T-cell (primary cell): ENCODE results near the gene RP2. TPM values are rescaled to one million over a fixed set of nuclear protein-coding genes. Genes with fewer than 3 reads are reported as not detected.
A peak's percentile ranks its signal among the peaks of the same experiment; 100 is the strongest.

Source experiments
- ATAC-seq, 4 experiments: fragments of 200-7000 bp in 3 of 4; fragments of 150-1000 bp in 1 of 4; cut with Tn5 transposase; replicated peaks in 1 of 4; 1 replicate in 3 of 4; 2 replicates in 1 of 4; pipeline ENCODE4 v1.10.0; 2021; ENCODE audit warnings: moderate library complexity in 3 of 4, mild to moderate bottlenecking in 2 of 4, moderate number of reproducible peaks in 1 of 4
- CTCF ChIA-PET, 2 donors: fragments of 300-600 bp; sonication (Branson Sonifier 250); formaldehyde crosslinking; loops; one replicate each; lab custom pipeline; 2022; ENCODE audit warnings: antibody characterized with exemption in 2 of 2; lab: Charles Lee
- POLR2A ChIA-PET, 2 donors: fragments of 300-600 bp; sonication (Branson Sonifier 250); formaldehyde crosslinking; loops; one replicate each; lab custom pipeline; 2022; ENCODE audit warnings: antibody characterized with exemption in 2 of 2; lab: Charles Lee
- DNase-seq, 35 experiments: peaks; one replicate each; pipeline versions ENCODE4 v3.0.0 to v3.0.0-alpha.2; 2013 to 2023
- H3K27ac ChIP-seq: one replicate; pipeline ENCODE4 v1.5.1; 2013; ENCODE audit warnings: low read length
- H3K27me3 ChIP-seq, 2 experiments: replicated peaks in 1 of 2; 1 replicate in 1 of 2; 2 replicates in 1 of 2; pipeline versions ENCODE4 v1.6.1 to v1.7.0; 2013; ENCODE audit warnings: low read length in 1 of 2, mixed read lengths in 1 of 2; ENCODE audit not compliant: control insufficient read depth in 2 of 2, insufficient read depth in 2 of 2; ENCODE audit errors: extremely low read depth in 1 of 2
- H3K36me3 ChIP-seq, 2 donors: 1 replicate in 1 of 2; 2 replicates in 1 of 2; pipeline versions ENCODE4 v1.6.1 to v1.7.0; 2013; ENCODE audit warnings: low read length in 1 of 2; ENCODE audit not compliant: control insufficient read depth in 2 of 2, insufficient read depth in 1 of 2; ENCODE audit errors: extremely low read depth in 1 of 2
- H3K4me1 ChIP-seq, 2 experiments: 1 replicate in 1 of 2; 2 replicates in 1 of 2; pipeline versions ENCODE4 v1.6.1 to v1.7.0; 2013; ENCODE audit warnings: low read length in 2 of 2, mixed read lengths in 1 of 2; ENCODE audit not compliant: insufficient read depth in 2 of 2, control insufficient read depth in 1 of 2; ENCODE audit errors: extremely low read depth in 1 of 2
- H3K4me3 ChIP-seq, 2 donors: 1 replicate in 1 of 2; 2 replicates in 1 of 2; pipeline versions ENCODE4 v1.5.1 to v1.7.0; 2013; ENCODE audit warnings: mild to moderate bottlenecking in 2 of 2, low read length in 1 of 2, moderate library complexity in 1 of 2; ENCODE audit not compliant: control insufficient read depth in 1 of 2; ENCODE audit errors: extremely low read depth in 1 of 2
- H3K9me3 ChIP-seq: 2 replicates; pipeline ENCODE4 v1.7.0; 2013
- H3K27ac Mint-ChIP-seq, 2 donors: one replicate each; pipeline ENCODE4 v1.8.0; 2020 to 2021; ENCODE audit warnings: mild to moderate bottlenecking in 2 of 2, mixed read lengths in 2 of 2
- H3K27me3 Mint-ChIP-seq, 2 donors: one replicate each; pipeline ENCODE4 v1.8.0; 2021 to 2022; ENCODE audit warnings: mixed read lengths in 2 of 2
- H3K36me3 Mint-ChIP-seq: one replicate; pipeline ENCODE4 v1.8.0; 2021; ENCODE audit warnings: mixed read lengths
- H3K4me1 Mint-ChIP-seq, 3 donors: one replicate each; pipeline ENCODE4 v1.8.0; 2020 to 2022; ENCODE audit warnings: mixed read lengths in 3 of 3, mild to moderate bottlenecking in 1 of 3
- H3K4me3 Mint-ChIP-seq, 3 donors: one replicate each; pipeline ENCODE4 v1.8.0; 2020 to 2022; ENCODE audit warnings: mild to moderate bottlenecking in 3 of 3, mixed read lengths in 3 of 3, moderate library complexity in 3 of 3
- H3K9me3 Mint-ChIP-seq, 3 donors: one replicate each; pipeline ENCODE4 v1.8.0; 2020 to 2022; ENCODE audit warnings: mixed read lengths in 3 of 3
- WGBS: methylation state at CpG from one replicate; pipeline ENCODE4 v1.1.5; 2013; ENCODE audit warnings: missing lambda C conversion rate; ENCODE audit not compliant: insufficient coverage; 5-methylcytosine and 5-hydroxymethylcytosine counted together
- total RNA-seq, 35 experiments: library from RNA in 6 of 35; stranded (reverse) in 6 of 35; fragments of 120-200 nt in 1 of 35; gene quantifications; one replicate each; pipeline versions ENCODE4 v1.2.1 to v1.2.4 and lab custom pipeline; 2013 to 2026

The RP2 gene
- total RNA-seq, 5 donors from 2014 or later (not counting 1 experiment from before 2014, with no cell fraction given) = 3.5 to 7.2 (median 6.7) TPM

DNA sequence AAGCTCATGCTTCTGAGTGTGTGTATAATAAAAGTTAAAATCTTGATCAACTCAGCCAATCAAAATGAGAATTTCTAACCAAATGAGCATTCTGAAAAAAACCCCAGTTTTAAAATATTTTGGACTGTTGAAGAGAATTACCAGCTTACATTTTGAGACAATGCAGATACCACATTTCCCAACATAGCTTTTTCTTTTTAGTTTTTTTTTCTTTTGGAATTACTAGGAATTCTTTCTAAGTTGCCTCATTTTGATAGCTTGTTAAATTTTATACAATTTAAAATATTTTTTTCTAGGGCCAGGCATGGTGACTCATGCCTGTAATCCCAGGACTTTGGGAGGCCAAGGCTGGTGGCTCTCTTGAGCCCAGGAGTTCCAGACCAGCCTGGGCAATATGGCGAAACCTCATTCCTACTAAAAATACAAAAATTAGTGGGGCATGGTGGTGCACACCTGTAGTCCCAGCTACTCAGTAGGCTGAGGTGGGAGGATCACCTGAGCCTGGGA is 2.2 kb downstream of the RP2 start:
- DNase-seq (no peak), ATAC-seq (no peak)
- Mint-ChIP-seq H3K9me3 (no peaks in the 10 kb centered on the region), H3K36me3 (peaks cover 4% of the 10 kb centered on the region), H3K4me3 (peak overlapping the region in 2 of 3 donors; percentile 95 to 99), H3K27ac (no peak overlapping the region), H3K27me3 (peaks cover 0 to 8% of the 10 kb centered on the region in 2 donors), H3K4me1 (peaks cover 19 to 30% (median 21%) of the 10 kb centered on the region in 3 donors)
- Histone ChIP-seq H3K9me3 (no peaks in the 10 kb centered on the region), H3K27ac (no peak overlapping the region), H3K4me3 (no peak overlapping the region), H3K36me3 (no peaks in the 10 kb centered on the region), H3K4me1 (peaks cover 0 to 12% of the 10 kb centered on the region in 2 experiments), H3K27me3 (no peaks in the 10 kb centered on the region)
- WGBS = no CpG with 5 or more reads among the region's 1 CpG
- ChIA-PET POLR2A (interaction anchor here in 1 of 2 donors (0.7 kb wide), 1 partner anchor 402 kb away, joined by 3 read pairs; no protein-coding TSS in a partner anchor), CTCF (interaction anchor here (0.6 to 1.3 kb wide), 2 partner anchors 75 to 1037 kb away, joined by 3 read pairs; no protein-coding TSS in a partner anchor)

DNA sequence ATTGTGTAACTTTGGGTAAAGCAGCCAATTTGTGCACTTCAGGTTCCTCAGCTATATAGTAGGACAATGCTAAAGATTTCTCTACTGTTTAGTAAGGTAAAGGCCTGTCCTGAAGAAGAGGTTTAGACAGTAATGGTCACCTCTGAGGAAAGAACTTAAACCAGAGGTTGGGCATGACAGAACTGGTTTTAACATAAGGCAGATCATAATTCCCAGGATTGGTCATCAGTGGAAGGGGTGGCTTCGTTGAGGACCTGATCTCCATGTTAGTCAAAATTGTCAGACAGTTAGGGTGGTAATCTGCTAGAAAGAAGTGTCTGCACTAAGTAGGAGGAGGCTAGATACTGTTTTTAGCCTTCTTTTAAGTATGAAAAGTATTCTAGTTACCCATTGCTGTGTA is 4.1 kb downstream of the RP2 start:
- Mint-ChIP-seq H3K27ac (no peak overlapping the region), H3K27me3 (peaks cover 0 to 8% of the 10 kb centered on the region in 2 donors), H3K9me3 (no peaks in the 10 kb centered on the region), H3K4me1 (peaks cover 19 to 35% (median 21%) of the 10 kb centered on the region in 3 donors), H3K36me3 (peaks cover 4% of the 10 kb centered on the region), H3K4me3 (no peak overlapping the region)
- Histone ChIP-seq H3K36me3 (no peaks in the 10 kb centered on the region), H3K27me3 (no peaks in the 10 kb centered on the region), H3K4me3 (no peak overlapping the region), H3K27ac (no peak overlapping the region), H3K4me1 (peaks cover 0 to 12% of the 10 kb centered on the region in 2 experiments), H3K9me3 (no peaks in the 10 kb centered on the region)
- DNase-seq (no peak), ATAC-seq (no peak)
- 40% methylated on average over 1 of the region's 1 CpG for WGBS
- CTCF ChIA-PET = no interaction called here
- POLR2A ChIA-PET = no interaction called here

DNA sequence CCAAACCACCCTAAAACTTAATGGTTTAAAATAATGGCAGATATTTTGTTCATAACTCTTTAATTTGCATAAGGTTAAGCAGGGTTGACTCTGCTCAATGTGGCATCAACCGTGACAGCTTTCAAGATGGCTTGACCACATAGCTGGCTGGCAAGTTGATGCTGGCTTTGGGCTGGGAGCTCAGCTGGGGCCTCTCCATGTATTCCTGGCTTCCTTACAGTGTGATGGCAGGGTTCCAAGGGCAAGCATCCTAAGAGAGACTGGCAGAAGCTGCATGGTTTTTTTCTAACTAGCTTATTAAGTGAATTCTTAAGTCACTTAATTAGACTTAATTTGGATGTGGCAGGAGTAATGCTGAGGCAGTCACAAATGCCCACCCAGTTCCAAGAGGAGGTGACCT is 4.5 kb downstream of the RP2 start:
- H3K36me3 Mint-ChIP-seq = peaks cover 4% of the 10 kb centered on the region
- no CpG with 5 or more reads among the region's 1 CpG for WGBS
- no peak overlapping the region for H3K27ac ChIP-seq
- POLR2A ChIA-PET = no interaction called here
- no peak overlapping the region for H3K27ac Mint-ChIP-seq
- ATAC-seq (no peak), DNase-seq (no peak)
- CTCF ChIA-PET = no interaction called here
- no peaks in the 10 kb centered on the region for H3K27me3 ChIP-seq
- H3K27me3 Mint-ChIP-seq = peaks cover 0 to 4% of the 10 kb centered on the region in 2 donors
- H3K4me1 ChIP-seq = peaks cover 0 to 10% of the 10 kb centered on the region in 2 experiments
- H3K9me3 ChIP-seq = no peaks in the 10 kb centered on the region
- no peak overlapping the region for H3K4me3 Mint-ChIP-seq
- H3K36me3 ChIP-seq = no peaks in the 10 kb centered on the region
- peaks cover 15 to 33% (median 18%) of the 10 kb centered on the region in 3 donors for H3K4me1 Mint-ChIP-seq
- no peak overlapping the region for H3K4me3 ChIP-seq
- H3K9me3 Mint-ChIP-seq = no peaks in the 10 kb centered on the region

DNA sequence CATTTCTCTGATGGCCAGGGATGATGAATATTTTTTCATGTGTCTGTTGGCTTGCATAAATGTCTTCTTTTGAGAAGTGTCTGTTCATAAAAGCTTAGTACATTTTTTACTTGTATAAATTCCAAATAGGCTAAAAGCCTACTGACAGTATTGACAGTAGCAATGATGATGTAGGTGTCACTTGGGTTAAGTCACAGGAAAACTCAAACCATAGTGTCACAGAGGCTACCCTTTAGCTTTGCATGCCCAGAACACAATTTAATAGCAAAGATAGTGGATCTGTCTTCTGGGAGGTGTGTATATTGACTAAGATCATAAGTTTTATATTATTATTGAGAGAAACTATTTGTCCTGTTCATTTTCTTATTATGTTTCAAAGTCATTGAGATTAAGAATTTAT is 8.1 kb downstream of the RP2 start:
- Mint-ChIP-seq H3K27ac (no peak overlapping the region), H3K4me3 (no peak overlapping the region), H3K36me3 (peaks cover 4% of the 10 kb centered on the region), H3K27me3 (peaks cover 0 to 3% of the 10 kb centered on the region in 2 donors), H3K9me3 (no peaks in the 10 kb centered on the region), H3K4me1 (peaks cover 14 to 27% (median 16%) of the 10 kb centered on the region in 3 donors)
- ChIA-PET POLR2A (no interaction called here), CTCF (interaction anchor here in 1 of 2 donors (0.6 kb wide), 1 partner anchor 986 kb away, joined by 3 read pairs; no protein-coding TSS in a partner anchor)
- H3K9me3 ChIP-seq = no peaks in the 10 kb centered on the region
- H3K4me3 ChIP-seq = no peak overlapping the region
- H3K4me1 ChIP-seq = peaks cover 0 to 4% of the 10 kb centered on the region in 2 experiments
- DNase-seq = no peak
- no peak for ATAC-seq
- no peaks in the 10 kb centered on the region for H3K36me3 ChIP-seq
- no peak overlapping the region for H3K27ac ChIP-seq
- no peaks in the 10 kb centered on the region for H3K27me3 ChIP-seq

DNA sequence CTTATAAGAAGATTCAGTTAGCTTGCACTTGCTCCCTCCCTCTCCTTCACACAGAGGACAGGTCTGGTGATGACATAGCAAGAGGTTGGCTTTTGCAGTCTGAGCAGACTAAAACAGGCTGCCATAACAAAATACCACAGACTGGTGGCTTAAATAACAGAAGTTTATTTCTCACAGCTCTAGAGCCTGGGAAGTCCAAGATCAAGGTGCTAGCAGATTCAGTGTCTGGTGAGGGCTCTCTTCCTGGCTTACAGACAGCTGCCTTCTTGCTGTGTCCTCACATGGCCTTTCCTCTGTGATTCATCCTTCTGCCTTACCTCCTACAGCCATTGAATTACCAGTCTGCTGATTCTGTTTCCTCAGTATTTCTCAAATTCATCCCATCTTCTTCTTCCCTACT is 13.1 kb downstream of the RP2 start:
- CTCF ChIA-PET = no interaction called here
- H3K4me1 ChIP-seq = no peaks in the 10 kb centered on the region
- Mint-ChIP-seq H3K4me1 (peaks cover 7 to 12% (median 8%) of the 10 kb centered on the region in 3 donors), H3K9me3 (no peaks in the 10 kb centered on the region), H3K4me3 (no peak overlapping the region), H3K27me3 (no peaks in the 10 kb centered on the region), H3K27ac (no peak overlapping the region), H3K36me3 (peaks cover 18% of the 10 kb centered on the region)
- no peaks in the 10 kb centered on the region for H3K9me3 ChIP-seq
- no peak overlapping the region for H3K4me3 ChIP-seq
- no peaks in the 10 kb centered on the region for H3K27me3 ChIP-seq
- POLR2A ChIA-PET = interaction anchor here in 1 of 2 donors (0.5 kb wide), 1 partner anchor 66 kb away, joined by 4 read pairs; no protein-coding TSS in a partner anchor
- ATAC-seq (no peak), DNase-seq (no peak)
- no peak overlapping the region for H3K27ac ChIP-seq
- H3K36me3 ChIP-seq = peaks cover 0 to 5% of the 10 kb centered on the region in 2 donors

DNA sequence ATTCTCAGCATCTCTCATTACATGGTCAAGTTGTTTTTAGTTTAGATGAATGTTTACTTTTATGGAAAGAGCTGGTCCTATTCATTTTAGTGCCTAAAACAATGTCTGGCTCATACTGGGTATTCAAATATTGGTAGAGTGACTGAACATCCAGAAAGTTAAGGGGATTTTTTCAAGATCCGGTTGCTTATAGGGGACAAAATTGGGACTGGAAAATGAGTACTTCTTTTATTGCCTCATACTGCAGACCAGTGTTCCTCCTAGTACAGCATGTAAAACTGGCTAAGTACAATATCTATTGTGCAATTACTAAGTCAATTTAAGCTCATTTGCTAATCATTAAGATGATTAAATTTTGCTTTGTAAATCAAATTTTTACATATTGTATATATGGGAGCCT is 13.9 kb downstream of the RP2 start:
- no peaks in the 10 kb centered on the region for H3K9me3 Mint-ChIP-seq
- Histone ChIP-seq H3K9me3 (no peaks in the 10 kb centered on the region), H3K4me1 (no peaks in the 10 kb centered on the region), H3K4me3 (no peak overlapping the region), H3K27me3 (no peaks in the 10 kb centered on the region), H3K27ac (no peak overlapping the region), H3K36me3 (peaks cover 0 to 5% of the 10 kb centered on the region in 2 donors)
- ChIA-PET POLR2A (no interaction called here), CTCF (no interaction called here)
- no peak overlapping the region for H3K4me3 Mint-ChIP-seq
- ATAC-seq = no peak
- no peak for DNase-seq
- H3K4me1 Mint-ChIP-seq = peaks cover 7 to 10% (median 8%) of the 10 kb centered on the region in 3 donors
- no peaks in the 10 kb centered on the region for H3K27me3 Mint-ChIP-seq
- H3K36me3 Mint-ChIP-seq = peaks cover 20% of the 10 kb centered on the region
- no CpG with 5 or more reads among the region's 1 CpG for WGBS
- H3K27ac Mint-ChIP-seq = no peak overlapping the region
